WERI-Rb-1 (cell line): ENCODE measurements around the gene CDC20.
A peak's percentile ranks its signal among the peaks of the same experiment; 100 is the strongest.

ENCODE experiments used
- DNase-seq: peaks from one replicate; pipeline ENCODE4 v3.0.0-alpha.2; 2020
- H3K27ac ChIP-seq: fragments of 250-450 bp; sonication (Bioruptor Pico); 2 replicates; pipeline ENCODE4 v1.5.1; 2020; ENCODE audit warnings: mild to moderate bottlenecking, moderate library complexity
- H3K27me3 ChIP-seq: fragments of 250-450 bp; sonication (Bioruptor Pico); 2 replicates; pipeline ENCODE4 v1.5.1; 2021; ENCODE audit warnings: mild to moderate bottlenecking, low read depth, moderate library complexity; ENCODE audit not compliant: insufficient read depth, severe bottlenecking
- H3K36me3 ChIP-seq: fragments of 250-450 bp; sonication (Bioruptor Pico); 2 replicates; pipeline ENCODE4 v1.5.1; 2020; ENCODE audit warnings: mild to moderate bottlenecking, moderate library complexity
- H3K4me3 ChIP-seq: 2 replicates; pipeline ENCODE4 v1.5.1; 2011; ENCODE audit warnings: low read depth, mild to moderate bottlenecking, control low read depth, low read length
- H3K9me3 ChIP-seq: fragments of 250-450 bp; sonication (Bioruptor Pico); 2 replicates; pipeline ENCODE4 v1.5.1; 2021; ENCODE audit warnings: mild to moderate bottlenecking, moderate library complexity; ENCODE audit not compliant: severe bottlenecking
- TF ChIP-seq, protein P1 (sequence below): IDR thresholded peaks from 2 replicates; pipeline ENCODE4 v1.5.1; 2011; ENCODE audit warnings: low read depth, mild to moderate bottlenecking, control low read depth, inconsistent platforms, low read length

The CDC20 gene

GRCh38 chr1:43381612-43382011 is 22.8 kb downstream of the CDC20 start:
- Histone ChIP-seq H3K27me3 (no peaks in the 10 kb centered on the region), H3K36me3 (peaks cover 44% of the 10 kb centered on the region), H3K9me3 (no peaks in the 10 kb centered on the region), H3K4me3 (no peak overlapping the region), H3K27ac (peak overlapping the region; percentile 97)
- TF ChIP-seq, protein P1, sequence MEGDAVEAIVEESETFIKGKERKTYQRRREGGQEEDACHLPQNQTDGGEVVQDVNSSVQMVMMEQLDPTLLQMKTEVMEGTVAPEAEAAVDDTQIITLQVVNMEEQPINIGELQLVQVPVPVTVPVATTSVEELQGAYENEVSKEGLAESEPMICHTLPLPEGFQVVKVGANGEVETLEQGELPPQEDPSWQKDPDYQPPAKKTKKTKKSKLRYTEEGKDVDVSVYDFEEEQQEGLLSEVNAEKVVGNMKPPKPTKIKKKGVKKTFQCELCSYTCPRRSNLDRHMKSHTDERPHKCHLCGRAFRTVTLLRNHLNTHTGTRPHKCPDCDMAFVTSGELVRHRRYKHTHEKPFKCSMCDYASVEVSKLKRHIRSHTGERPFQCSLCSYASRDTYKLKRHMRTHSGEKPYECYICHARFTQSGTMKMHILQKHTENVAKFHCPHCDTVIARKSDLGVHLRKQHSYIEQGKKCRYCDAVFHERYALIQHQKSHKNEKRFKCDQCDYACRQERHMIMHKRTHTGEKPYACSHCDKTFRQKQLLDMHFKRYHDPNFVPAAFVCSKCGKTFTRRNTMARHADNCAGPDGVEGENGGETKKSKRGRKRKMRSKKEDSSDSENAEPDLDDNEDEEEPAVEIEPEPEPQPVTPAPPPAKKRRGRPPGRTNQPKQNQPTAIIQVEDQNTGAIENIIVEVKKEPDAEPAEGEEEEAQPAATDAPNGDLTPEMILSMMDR, result no peak
- DNase-seq, result no peak

GRCh38 chr1:43382027-43382779 is 23.4 kb downstream of the CDC20 start:
- TF ChIP-seq, protein P1, result no peak
- H3K27ac ChIP-seq, result peak overlapping the region; percentile 97
- H3K27me3 ChIP-seq, result no peaks in the 10 kb centered on the region
- H3K4me3 ChIP-seq, result peak overlapping the region; percentile 5; the same call in 1 of the 2 replicates
- H3K9me3 ChIP-seq, result no peaks in the 10 kb centered on the region
- peak; percentile 77 for DNase-seq
- peaks cover 50% of the 10 kb centered on the region for H3K36me3 ChIP-seq

- DNase-seq, result no peak
- Histone ChIP-seq H3K27me3 (no peaks in the 10 kb centered on the region), H3K9me3 (no peaks in the 10 kb centered on the region), H3K4me3 (no peak overlapping the region), H3K27ac (peak overlapping the region; percentile 97), H3K36me3 (peaks cover 57% of the 10 kb centered on the region)
- TF ChIP-seq, protein P1, result no peak
These were observed 24.7 kb downstream of the CDC20 start for GRCh38 chr1:43383449-43383848.

- no peak for DNase-seq
- Histone ChIP-seq H3K36me3 (peaks cover 53% of the 10 kb centered on the region), H3K4me3 (no peak overlapping the region), H3K27ac (no peak overlapping the region), H3K27me3 (no peaks in the 10 kb centered on the region), H3K9me3 (no peaks in the 10 kb centered on the region)
- TF ChIP-seq, protein P1, result no peak
These were observed 27.9 kb downstream of the CDC20 start for GRCh38 chr1:43386676-43387075.

GRCh38 chr1:43387976-43388599 is 29.3 kb downstream of the CDC20 start:
- H3K9me3 ChIP-seq, result no peaks in the 10 kb centered on the region
- TF ChIP-seq, protein P1, result no peak
- H3K36me3 ChIP-seq, result peaks cover 49% of the 10 kb centered on the region
- DNase-seq, result peak; percentile 12
- no peaks in the 10 kb centered on the region for H3K27me3 ChIP-seq
- H3K4me3 ChIP-seq, result peak overlapping the region; percentile 60
- peak overlapping the region; percentile 96 for H3K27ac ChIP-seq
